ENCODE measurements around the gene CPED1.

- TF ChIP-seq CTCF (conservative IDR thresholded peaks at IDR 0.05; ENCODE audit: low read depth in 2 of 2), result peak in 1 of 2 experiments; percentile 31; a peak in 2 of 4 replicates
- no peak for TF ChIP-seq EZH2 (IDR thresholded peaks at IDR 0.05; ENCODE audit: low read depth, unreplicated experiment)
- TF ChIP-seq POLR2AphosphoS5 (IDR thresholded peaks at IDR 0.05; ENCODE audit: low read depth), result no peak
- no peak for TF ChIP-seq CREB1 (CRISPR knock-in tag; IDR thresholded peaks at IDR 0.05; ENCODE audit: low read depth)
- TF ChIP-seq, protein P1, sequence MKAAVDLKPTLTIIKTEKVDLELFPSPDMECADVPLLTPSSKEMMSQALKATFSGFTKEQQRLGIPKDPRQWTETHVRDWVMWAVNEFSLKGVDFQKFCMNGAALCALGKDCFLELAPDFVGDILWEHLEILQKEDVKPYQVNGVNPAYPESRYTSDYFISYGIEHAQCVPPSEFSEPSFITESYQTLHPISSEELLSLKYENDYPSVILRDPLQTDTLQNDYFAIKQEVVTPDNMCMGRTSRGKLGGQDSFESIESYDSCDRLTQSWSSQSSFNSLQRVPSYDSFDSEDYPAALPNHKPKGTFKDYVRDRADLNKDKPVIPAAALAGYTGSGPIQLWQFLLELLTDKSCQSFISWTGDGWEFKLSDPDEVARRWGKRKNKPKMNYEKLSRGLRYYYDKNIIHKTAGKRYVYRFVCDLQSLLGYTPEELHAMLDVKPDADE (IDR thresholded peaks at IDR 0.05), result no peak
- TF ChIP-seq STAT1 (IDR thresholded peaks at IDR 0.05; ENCODE audit: unreplicated experiment), result no peak
Observed at GRCh38 chr7:120941064-120941463, 47.4 kb upstream of the CPED1 start.

Measured in GM23338 (cell line).